ENCODE data around the gene ABCA9. TPM values are rescaled to one million over a fixed set of nuclear protein-coding genes. Genes with fewer than 3 reads are reported as not detected.

Gene ABCA9
- total and polyA plus RNA-seq, 2 of the 13 experiments (the other 11 are each of a cell fraction or from before 2014, with no cell fraction given), result 0.04 TPM; not detected in 1

DNA sequence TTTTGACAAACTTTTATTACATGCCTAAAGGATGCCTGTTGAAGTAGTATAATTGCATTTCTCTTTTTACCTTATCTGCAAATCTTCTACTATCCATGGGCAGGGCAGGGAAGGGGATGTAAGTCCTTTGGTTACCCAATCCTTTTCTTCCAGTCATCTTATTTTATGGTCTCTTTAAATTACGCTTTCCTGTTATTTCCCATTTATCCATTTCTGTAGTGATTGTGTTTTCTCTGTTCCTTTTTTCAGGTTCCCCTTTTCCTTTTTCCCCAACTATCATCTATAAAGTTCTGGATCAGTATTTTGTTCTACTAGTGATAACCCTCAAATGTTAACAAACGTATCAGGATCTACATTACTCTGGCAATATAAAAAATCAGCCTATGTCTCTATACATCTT lies 3.3 kb upstream of the ABCA9 start:
- no peak overlapping the region for H3K27ac ChIP-seq (ENCODE audit: extremely low read length, insufficient read depth, low read length)
- H3K4me3 ChIP-seq (replicated peaks in 1 of 3; ENCODE audit: insufficient read depth in 1 of 3, low read depth in 2 of 3, low read length in 3 of 3), result no peak overlapping the region
- over 99% methylated on average over 2 of the region's 2 CpGs for WGBS (ENCODE audit: low lambda C conversion rate)
- DNase-seq (ENCODE audit: low spot score) (no peak), FAIRE-seq (no peak), ATAC-seq (no peak)
- ChIA-PET POLR2A (no interaction called here), CTCF (ENCODE audit: low intra/inter-chr PET ratio, low total read pairs) (no interaction called here)
- H4K20me1 ChIP-seq (ENCODE audit: insufficient read depth, low read length), result no peaks in the 10 kb centered on the region
- no peak overlapping the region for H3K9ac ChIP-seq (ENCODE audit: insufficient read depth, low read depth, low read length)
- H3K4me2 ChIP-seq (ENCODE audit: low read depth, low read length), result no peak overlapping the region
- no peaks in the 10 kb centered on the region for H3K36me3 ChIP-seq (replicated peaks in 1 of 2; ENCODE audit: control insufficient read depth in 1 of 2, insufficient read depth in 2 of 2, low read length in 2 of 2)
- no peaks in the 10 kb centered on the region for H3K27me3 ChIP-seq (ENCODE audit: control insufficient read depth in 1 of 2, insufficient read depth in 2 of 2, low read length in 2 of 2)
- H2AFZ ChIP-seq (ENCODE audit: low read length), result no peak overlapping the region
- intact Hi-C loops (cut with micrococcal nuclease; ENCODE audit: unreplicated experiment) (no loop called here), in situ Hi-C loops (cut with HindIII; ENCODE audit: extremely low pct_ligation_motif_present, low pct_unique_long_range_greater_than_20kb) (loop anchor here (25.0 kb wide), 1 partner anchor 277 kb away; no protein-coding TSS in a partner anchor)
- no TSS peak for BruUV-seq (replicated peaks)
- TF ChIP-seq FOXC1 (CRISPR knock-in tag; IDR thresholded peaks at IDR 0.05; ENCODE audit: borderline replicate concordance) (no peak), RELA (CRISPR knock-in tag; IDR thresholded peaks at IDR 0.05) (no peak), ZNF468 (CRISPR knock-in tag; IDR thresholded peaks at IDR 0.05) (no peak), YEATS2 (CRISPR knock-in tag; IDR thresholded peaks at IDR 0.05; ENCODE audit: borderline replicate concordance) (no peak), SMC3 (IDR thresholded peaks at IDR 0.05; ENCODE audit: low read length) (no peak), ZNF724P (CRISPR knock-in tag; IDR thresholded peaks at IDR 0.05; ENCODE audit: borderline replicate concordance) (no peak), ZNF75D (CRISPR knock-in tag; IDR thresholded peaks at IDR 0.05; ENCODE audit: borderline replicate concordance) (no peak), PHF21A (CRISPR knock-in tag; IDR thresholded peaks at IDR 0.05) (no peak), ZNF253 (CRISPR knock-in tag; IDR thresholded peaks at IDR 0.05; ENCODE audit: borderline replicate concordance) (no peak), GABPA (IDR thresholded peaks at IDR 0.05; ENCODE audit: low read depth, low read length) (no peak), GABPA (CRISPR knock-in tag; IDR thresholded peaks at IDR 0.05; ENCODE audit: low read depth) (no peak), SNRNP70 (IDR thresholded peaks at IDR 0.05; ENCODE audit: low read depth, low read length) (no peak), ZNF772 (CRISPR knock-in tag; IDR thresholded peaks at IDR 0.05) (no peak), ZNF234 (CRISPR knock-in tag; conservative IDR thresholded peaks at IDR 0.05) (no peak), CHD4 (IDR thresholded peaks at IDR 0.05; ENCODE audit: borderline replicate concordance, low read length) (no peak), SP1 (IDR thresholded peaks at IDR 0.05) (no peak), SP1 (CRISPR knock-in tag; IDR thresholded peaks at IDR 0.05) (no peak), EHMT2 (IDR thresholded peaks at IDR 0.05; ENCODE audit: borderline replicate concordance, low read depth, low read length) (no peak)
- TF ChIP-seq, protein P1, sequence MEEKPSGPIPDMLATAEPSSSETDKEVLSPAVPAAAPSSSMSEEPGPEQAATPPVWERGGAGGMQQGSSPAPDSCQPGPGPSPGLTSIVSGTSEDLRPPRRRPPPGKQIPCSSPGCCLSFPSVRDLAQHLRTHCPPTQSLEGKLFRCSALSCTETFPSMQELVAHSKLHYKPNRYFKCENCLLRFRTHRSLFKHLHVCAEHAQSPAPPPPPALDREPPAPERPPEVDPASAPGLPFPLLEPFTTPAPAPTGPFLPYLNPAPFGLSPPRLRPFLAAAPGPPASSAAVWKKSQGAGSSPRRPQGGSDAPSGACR (CRISPR knock-in tag; IDR thresholded peaks at IDR 0.05), result no peak
- TF ChIP-seq, protein P2, sequence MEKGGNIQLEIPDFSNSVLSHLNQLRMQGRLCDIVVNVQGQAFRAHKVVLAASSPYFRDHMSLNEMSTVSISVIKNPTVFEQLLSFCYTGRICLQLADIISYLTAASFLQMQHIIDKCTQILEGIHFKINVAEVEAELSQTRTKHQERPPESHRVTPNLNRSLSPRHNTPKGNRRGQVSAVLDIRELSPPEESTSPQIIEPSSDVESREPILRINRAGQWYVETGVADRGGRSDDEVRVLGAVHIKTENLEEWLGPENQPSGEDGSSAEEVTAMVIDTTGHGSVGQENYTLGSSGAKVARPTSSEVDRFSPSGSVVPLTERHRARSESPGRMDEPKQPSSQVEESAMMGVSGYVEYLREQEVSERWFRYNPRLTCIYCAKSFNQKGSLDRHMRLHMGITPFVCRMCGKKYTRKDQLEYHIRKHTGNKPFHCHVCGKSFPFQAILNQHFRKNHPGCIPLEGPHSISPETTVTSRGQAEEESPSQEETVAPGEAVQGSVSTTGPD (CRISPR knock-in tag; IDR thresholded peaks at IDR 0.05), result no peak
- TF ChIP-seq, protein P3, sequence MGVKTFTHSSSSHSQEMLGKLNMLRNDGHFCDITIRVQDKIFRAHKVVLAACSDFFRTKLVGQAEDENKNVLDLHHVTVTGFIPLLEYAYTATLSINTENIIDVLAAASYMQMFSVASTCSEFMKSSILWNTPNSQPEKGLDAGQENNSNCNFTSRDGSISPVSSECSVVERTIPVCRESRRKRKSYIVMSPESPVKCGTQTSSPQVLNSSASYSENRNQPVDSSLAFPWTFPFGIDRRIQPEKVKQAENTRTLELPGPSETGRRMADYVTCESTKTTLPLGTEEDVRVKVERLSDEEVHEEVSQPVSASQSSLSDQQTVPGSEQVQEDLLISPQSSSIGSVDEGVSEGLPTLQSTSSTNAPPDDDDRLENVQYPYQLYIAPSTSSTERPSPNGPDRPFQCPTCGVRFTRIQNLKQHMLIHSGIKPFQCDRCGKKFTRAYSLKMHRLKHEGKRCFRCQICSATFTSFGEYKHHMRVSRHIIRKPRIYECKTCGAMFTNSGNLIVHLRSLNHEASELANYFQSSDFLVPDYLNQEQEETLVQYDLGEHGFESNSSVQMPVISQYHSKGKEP (CRISPR knock-in tag; IDR thresholded peaks at IDR 0.05), result no peak
- no peaks in the 10 kb centered on the region for H3K9me3 ChIP-seq (ENCODE audit: low read length)
- H3K79me2 ChIP-seq (ENCODE audit: insufficient read depth, low read length), result no peaks in the 10 kb centered on the region
- peaks cover 27% of the 10 kb centered on the region for H3K4me1 ChIP-seq (ENCODE audit: insufficient read depth, low read length)
